Astrocyte of the spinal cord (primary cell): Measurements from ENCODE around the gene CRYBA2.

ENCODE experiments used
- DNase-seq: peaks from one replicate; pipeline ENCODE4 v3.0.0; 2011; ENCODE audit warnings: low read depth, low spot score
- H3K4me3 ChIP-seq: 2 replicates; pipeline ENCODE4 v1.5.1; 2011; ENCODE audit warnings: low read depth, mild to moderate bottlenecking, low read length, moderate library complexity
- in situ Hi-C: cut with HindIII; loops from 2 replicates; pipeline ENCODE4 v1.10.0; 2017; ENCODE audit warnings: low sequenced_read_pairs
- TF ChIP-seq, protein P1 (sequence below): IDR thresholded peaks from 2 replicates; pipeline ENCODE4 v1.5.1; 2012; ENCODE audit warnings: low read depth, mild to moderate bottlenecking, low read length, inconsistent platforms

The CRYBA2 gene

DNA sequence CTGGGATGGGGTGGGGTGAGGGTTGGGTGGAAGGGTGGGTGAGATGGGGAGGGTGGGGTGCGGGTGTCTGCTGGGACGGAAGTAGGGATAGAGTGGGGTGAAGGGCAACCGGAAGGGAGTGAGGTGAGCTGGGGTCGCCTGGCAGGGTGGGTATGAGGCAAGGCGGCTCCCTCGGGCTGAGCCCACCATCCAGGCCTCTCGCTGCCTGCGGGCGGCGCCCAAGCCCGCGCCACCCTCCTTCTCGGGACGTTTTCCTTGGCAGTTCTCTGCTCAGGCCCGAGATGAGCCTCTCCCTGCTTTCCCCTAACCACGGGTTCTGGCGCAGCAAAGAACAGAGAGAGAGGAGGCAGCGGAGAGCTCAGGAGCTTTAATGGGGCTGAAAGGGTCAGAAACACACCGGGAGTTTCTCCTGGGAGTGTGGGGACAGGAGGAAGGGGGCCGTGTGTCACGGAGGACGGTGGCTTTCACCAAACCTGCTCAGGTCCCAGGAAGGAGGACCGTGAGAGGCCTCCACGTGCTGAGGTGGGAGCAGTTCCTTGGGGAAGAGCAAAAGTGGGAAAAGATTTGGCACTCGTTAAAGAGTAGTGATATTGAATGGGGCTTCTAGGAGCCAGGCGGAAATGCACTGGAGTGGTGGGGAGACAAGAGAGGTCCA lies 12.4 kb downstream of the CRYBA2 start:
- H3K4me3 ChIP-seq = no peak overlapping the region
- no peak for DNase-seq
- in situ Hi-C loops = no loop called here
- TF ChIP-seq, protein P1, sequence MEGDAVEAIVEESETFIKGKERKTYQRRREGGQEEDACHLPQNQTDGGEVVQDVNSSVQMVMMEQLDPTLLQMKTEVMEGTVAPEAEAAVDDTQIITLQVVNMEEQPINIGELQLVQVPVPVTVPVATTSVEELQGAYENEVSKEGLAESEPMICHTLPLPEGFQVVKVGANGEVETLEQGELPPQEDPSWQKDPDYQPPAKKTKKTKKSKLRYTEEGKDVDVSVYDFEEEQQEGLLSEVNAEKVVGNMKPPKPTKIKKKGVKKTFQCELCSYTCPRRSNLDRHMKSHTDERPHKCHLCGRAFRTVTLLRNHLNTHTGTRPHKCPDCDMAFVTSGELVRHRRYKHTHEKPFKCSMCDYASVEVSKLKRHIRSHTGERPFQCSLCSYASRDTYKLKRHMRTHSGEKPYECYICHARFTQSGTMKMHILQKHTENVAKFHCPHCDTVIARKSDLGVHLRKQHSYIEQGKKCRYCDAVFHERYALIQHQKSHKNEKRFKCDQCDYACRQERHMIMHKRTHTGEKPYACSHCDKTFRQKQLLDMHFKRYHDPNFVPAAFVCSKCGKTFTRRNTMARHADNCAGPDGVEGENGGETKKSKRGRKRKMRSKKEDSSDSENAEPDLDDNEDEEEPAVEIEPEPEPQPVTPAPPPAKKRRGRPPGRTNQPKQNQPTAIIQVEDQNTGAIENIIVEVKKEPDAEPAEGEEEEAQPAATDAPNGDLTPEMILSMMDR = no peak

- DNase-seq = peak; percentile 69
- in situ Hi-C loops = no loop called here
- TF ChIP-seq, protein P1 = peak; percentile 86
- no peak overlapping the region for H3K4me3 ChIP-seq
These were observed 13.1 kb downstream of the CRYBA2 start for GRCh38 chr2:218979846-218980734.

DNA sequence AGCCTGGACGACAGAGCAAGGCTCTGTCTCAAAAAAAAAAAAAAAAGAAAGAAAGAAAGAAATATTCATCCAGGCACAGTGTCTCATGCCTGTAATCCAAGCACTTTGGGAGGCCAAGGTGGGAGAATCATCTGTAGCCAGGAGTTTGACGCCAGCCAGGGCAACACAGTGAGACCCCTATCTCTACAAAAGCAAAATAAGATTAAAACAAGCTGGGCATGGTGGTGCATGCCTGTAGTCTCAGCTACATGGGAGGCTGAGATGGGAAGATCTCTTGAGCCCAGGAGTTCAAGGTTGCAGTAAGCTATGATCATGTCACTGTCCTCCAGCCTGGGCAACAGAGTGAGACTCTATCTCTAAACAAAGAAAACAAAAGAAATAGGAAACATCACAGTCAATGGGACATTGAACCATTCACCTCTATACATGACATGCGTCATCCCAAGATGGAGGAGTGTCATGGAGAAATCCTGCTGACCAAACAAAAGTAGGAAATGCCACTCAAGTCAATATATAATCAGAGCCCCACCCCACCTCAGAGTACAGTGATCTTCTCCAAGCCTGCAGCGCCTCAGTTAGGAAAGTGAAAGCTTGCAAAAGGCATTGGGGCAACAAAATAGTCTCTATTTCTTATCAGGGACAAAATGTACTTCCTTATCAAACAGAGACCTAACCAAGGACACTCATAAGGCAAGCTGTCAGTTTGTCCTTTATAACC lies 18.0 kb downstream of the CRYBA2 start:
- no peak for DNase-seq
- TF ChIP-seq, protein P1 = no peak
- no peak overlapping the region for H3K4me3 ChIP-seq
- in situ Hi-C loops = no loop called here

DNA sequence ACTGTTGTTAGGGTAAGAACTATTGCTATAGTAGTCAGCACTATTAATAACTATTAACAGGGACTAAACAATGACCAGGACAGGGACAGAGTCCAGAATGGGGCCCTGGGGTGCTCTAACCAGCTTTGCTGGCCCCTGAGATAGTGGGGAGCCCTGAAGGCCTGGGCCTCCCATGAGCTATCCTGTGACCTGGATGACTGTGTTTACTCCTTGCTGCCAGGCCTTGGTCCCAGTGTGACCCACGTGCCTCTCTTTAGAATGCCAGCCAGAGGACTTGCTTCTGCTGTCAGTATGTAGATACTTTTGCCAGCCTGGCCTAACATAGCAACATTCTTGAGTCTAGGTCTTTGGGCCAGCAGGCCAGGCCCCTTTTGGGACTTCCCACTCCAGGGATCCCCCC lies 22.3 kb downstream of the CRYBA2 start:
- no peak overlapping the region for H3K4me3 ChIP-seq
- TF ChIP-seq, protein P1 = no peak
- no peak for DNase-seq
- in situ Hi-C loops = no loop called here

DNA sequence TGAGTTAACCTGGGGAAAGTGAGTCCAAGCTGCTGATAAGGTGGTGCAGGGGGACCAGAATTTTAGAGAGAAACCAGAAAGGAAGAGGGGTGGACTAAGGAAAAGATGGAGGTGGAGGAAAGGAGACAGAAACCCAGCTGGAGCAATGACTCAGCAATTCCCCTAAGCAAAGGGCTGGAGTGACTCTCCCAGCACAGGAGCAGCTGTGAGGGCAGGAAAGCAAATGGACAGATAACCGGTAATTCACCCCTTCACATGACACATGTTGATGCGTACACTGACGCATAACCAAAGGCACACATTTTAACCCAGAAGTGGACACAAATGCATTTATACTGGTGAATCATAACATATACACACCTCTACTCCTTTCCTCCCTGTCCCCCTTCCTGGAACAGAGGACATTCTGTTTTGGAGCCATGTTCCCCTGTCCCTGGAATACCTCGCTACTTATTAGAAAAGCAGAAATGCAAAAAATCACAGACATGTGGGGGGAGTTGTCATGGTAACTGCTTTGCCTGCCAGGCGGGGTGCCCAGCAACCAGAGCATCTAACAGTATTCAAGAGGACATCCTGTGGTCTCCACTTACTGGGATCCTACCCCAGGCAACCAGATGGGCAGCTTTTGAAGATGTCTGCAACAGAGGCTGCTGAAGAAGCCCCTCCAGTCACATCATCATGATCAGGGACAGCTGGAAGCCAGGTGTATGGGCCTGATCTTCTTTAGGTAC lies 29.0 kb downstream of the CRYBA2 start:
- peak; percentile 23 for DNase-seq
- TF ChIP-seq, protein P1 = no peak
- H3K4me3 ChIP-seq = no peak overlapping the region
- in situ Hi-C loops = no loop called here

DNA sequence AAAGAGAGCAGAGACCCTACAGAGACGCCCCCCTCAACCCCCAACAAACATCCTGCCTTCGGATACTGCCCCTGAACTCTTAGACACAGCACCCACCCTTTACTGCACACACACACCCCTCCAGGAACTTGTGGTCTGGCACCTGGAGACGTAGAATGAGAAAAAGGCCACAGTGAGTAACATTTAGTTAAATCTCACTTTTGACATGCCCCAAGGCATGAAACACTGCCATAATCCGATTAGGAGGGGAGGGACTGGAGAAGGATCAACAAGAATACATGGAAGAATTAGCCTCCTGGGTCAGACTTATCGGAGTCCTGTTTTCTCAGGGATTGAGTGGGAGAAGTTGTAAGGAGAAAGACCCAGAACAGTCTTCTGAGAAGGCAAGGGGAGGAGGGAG lies 29.6 kb downstream of the CRYBA2 start:
- DNase-seq = no peak
- in situ Hi-C loops = no loop called here
- no peak overlapping the region for H3K4me3 ChIP-seq
- TF ChIP-seq, protein P1 = no peak
